Ovary (tissue), 3 donors: Measurements from ENCODE around the gene BHLHE23.

Experiments
- EP300 ChIP-seq: sonication (generic); formaldehyde crosslinking; IDR thresholded peaks from one replicate; pipeline ENCODE4 v1.6.1; 2017; ENCODE audit warnings: antibody characterized with exemption
- POLR2A ChIP-seq: fragments of 450-650 bp; IDR thresholded peaks from one replicate; pipeline ENCODE4 v1.6.1; 2017; ENCODE audit warnings: antibody characterized with exemption, mild to moderate bottlenecking, moderate library complexity
- TF ChIP-seq, protein P1 (sequence below), 3 donors: fragments of 450-650 bp in 2 of 3; fragments of 200-600 bp in 1 of 3; IDR thresholded peaks; one replicate each; pipeline versions ENCODE4 v1.5.1 to v1.8.0; 2016 to 2022; ENCODE audit warnings: antibody characterized with exemption in 3 of 3, mild to moderate bottlenecking in 1 of 3
- donor health status: DM: no; HTN: no; CAD: no.

GRCh38 chr20:62975251-62975760 is 31.5 kb downstream of the BHLHE23 start:
- TF ChIP-seq, protein P1, sequence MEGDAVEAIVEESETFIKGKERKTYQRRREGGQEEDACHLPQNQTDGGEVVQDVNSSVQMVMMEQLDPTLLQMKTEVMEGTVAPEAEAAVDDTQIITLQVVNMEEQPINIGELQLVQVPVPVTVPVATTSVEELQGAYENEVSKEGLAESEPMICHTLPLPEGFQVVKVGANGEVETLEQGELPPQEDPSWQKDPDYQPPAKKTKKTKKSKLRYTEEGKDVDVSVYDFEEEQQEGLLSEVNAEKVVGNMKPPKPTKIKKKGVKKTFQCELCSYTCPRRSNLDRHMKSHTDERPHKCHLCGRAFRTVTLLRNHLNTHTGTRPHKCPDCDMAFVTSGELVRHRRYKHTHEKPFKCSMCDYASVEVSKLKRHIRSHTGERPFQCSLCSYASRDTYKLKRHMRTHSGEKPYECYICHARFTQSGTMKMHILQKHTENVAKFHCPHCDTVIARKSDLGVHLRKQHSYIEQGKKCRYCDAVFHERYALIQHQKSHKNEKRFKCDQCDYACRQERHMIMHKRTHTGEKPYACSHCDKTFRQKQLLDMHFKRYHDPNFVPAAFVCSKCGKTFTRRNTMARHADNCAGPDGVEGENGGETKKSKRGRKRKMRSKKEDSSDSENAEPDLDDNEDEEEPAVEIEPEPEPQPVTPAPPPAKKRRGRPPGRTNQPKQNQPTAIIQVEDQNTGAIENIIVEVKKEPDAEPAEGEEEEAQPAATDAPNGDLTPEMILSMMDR (IDR thresholded peaks at IDR 0.05), result no peak
- TF ChIP-seq POLR2A, result no peak
- TF ChIP-seq EP300, result no peak
